ENCODE results near the gene DPP6.
"Not testable (repeated sequence)": the region's sequence is repeated elsewhere in the genome, so short reads cannot be mapped to it uniquely, and the experiment has no call there.

The DPP6 gene

GRCh38 chr7:154051643-154052529, at the start of gene DPP6:
TSS of gene DPP6 (plus strand) at chr7:154052398.
- not testable (repeated sequence) for DNase-seq

- DNase-seq: not testable (repeated sequence)
Observed at GRCh38 chr7:154009423-154009911, 42.7 kb upstream of the DPP6 start.

GRCh38 chr7:154010726-154011568, 41.3 kb upstream of the DPP6 start:
- not testable (repeated sequence) for DNase-seq

GRCh38 chr7:154012800-154013199, 39.4 kb upstream of the DPP6 start:
- DNase-seq: not testable (repeated sequence)

GRCh38 chr7:154015636-154016035, 36.6 kb upstream of the DPP6 start:
- DNase-seq: not testable (repeated sequence)

GRCh38 chr7:154018354-154018753, 33.8 kb upstream of the DPP6 start:
- DNase-seq: not testable (repeated sequence)

GRCh38 chr7:154027805-154028204, 24.4 kb upstream of the DPP6 start:
- not testable (repeated sequence) for DNase-seq

- not testable (repeated sequence) for DNase-seq
Observed at GRCh38 chr7:154030476-154031080, 21.6 kb upstream of the DPP6 start.

- not testable (repeated sequence) for DNase-seq
Observed at GRCh38 chr7:154039466-154040165, 12.6 kb upstream of the DPP6 start.

- DNase-seq: not testable (repeated sequence)
Observed at GRCh38 chr7:154050394-154050793, 1.8 kb upstream of the DPP6 start.

- DNase-seq: not testable (repeated sequence)
Observed at GRCh38 chr7:154051006-154051642, 1.1 kb upstream of the DPP6 start.

GRCh38 chr7:154052530-154053252, 493 bp downstream of the DPP6 start:
- DNase-seq: not testable (repeated sequence)

GRCh38 chr7:154053466-154054312, 1.5 kb downstream of the DPP6 start:
- DNase-seq: not testable (repeated sequence)

- DNase-seq: not testable (repeated sequence)
Observed at GRCh38 chr7:154054664-154055063, 2.5 kb downstream of the DPP6 start.

- DNase-seq: not testable (repeated sequence)
Observed at GRCh38 chr7:154055491-154056106, 3.4 kb downstream of the DPP6 start.

- not testable (repeated sequence) for DNase-seq
Observed at GRCh38 chr7:154058783-154059182, 6.6 kb downstream of the DPP6 start.

GRCh38 chr7:154060551-154060950, 8.4 kb downstream of the DPP6 start:
- not testable (repeated sequence) for DNase-seq

- not testable (repeated sequence) for DNase-seq
Observed at GRCh38 chr7:154071833-154072232, 19.6 kb downstream of the DPP6 start.

- not testable (repeated sequence) for DNase-seq
Observed at GRCh38 chr7:154072395-154073181, 20.4 kb downstream of the DPP6 start.
